Measurements from ENCODE around the gene MED9. TPM values are rescaled to one million over a fixed set of nuclear protein-coding genes. Genes with fewer than 3 reads are reported as not detected.

The MED9 gene
- polyA plus RNA-seq, 1 of the 3 experiments (the other 2 are of a cell fraction): 10.1 TPM

DNA sequence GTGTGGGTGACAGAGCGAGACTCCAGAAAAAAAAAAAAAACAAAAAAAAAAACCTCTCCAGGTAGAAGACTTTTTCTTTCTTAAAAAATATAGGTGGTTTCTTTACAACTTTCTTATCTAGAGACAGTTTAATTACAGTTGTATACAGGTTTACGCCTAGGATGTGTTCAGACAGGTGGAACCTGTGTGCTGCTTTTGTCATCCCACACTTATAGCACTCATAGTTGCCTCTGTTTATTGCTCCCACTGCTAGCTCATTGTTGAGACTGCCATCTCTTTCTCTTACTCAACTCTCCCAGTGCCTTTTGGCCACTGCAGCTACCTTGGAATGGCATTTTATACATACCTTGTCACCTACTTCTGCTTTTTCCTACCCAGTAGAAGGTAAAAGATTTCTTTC lies 19.1 kb upstream of the MED9 start (continued):
- TF ChIP-seq GABPA (IDR thresholded peaks at IDR 0.05; ENCODE audit: low read depth): no peak
- no peak for TF ChIP-seq POLR2AphosphoS5 (IDR thresholded peaks at IDR 0.05; ENCODE audit: low read depth, low read length)

GRCh38 chr17:17460038-17460437 lies 16.8 kb upstream of the MED9 start:
- POLR2A ChIA-PET: no interaction called here
- Histone ChIP-seq H2AFZ (ENCODE audit: low read depth) (no peak overlapping the region), H3K27me3 (ENCODE audit: insufficient read depth) (peaks cover 4% of the 10 kb centered on the region), H4K20me1 (ENCODE audit: insufficient read depth) (no peaks in the 10 kb centered on the region), H3K4me2 (no peak overlapping the region), H3K36me3 (replicated peaks in 1 of 2; ENCODE audit: control insufficient read depth in 1 of 2, insufficient read depth in 2 of 2, low read length in 1 of 2) (no peaks in the 10 kb centered on the region), H3K79me2 (ENCODE audit: insufficient read depth) (no peaks in the 10 kb centered on the region), H3K9ac (no peak overlapping the region), H3F3A (replicated peaks; ENCODE audit: insufficient read depth) (no peaks in the 10 kb centered on the region), H3K4me3 (ENCODE audit: low read depth in 2 of 2, low read length in 1 of 2) (no peak overlapping the region), H3K9me3 (no peaks in the 10 kb centered on the region), H3K9me2 (no peaks in the 10 kb centered on the region), H3K4me1 (ENCODE audit: control insufficient read depth in 1 of 2, insufficient read depth in 2 of 2, low read depth in 1 of 2, low read length in 1 of 2) (no peaks in the 10 kb centered on the region), H3K27ac (ENCODE audit: low read depth in 2 of 2, low read length in 1 of 2) (no peak overlapping the region)
- DNase-seq: no peak
- 80% methylated on average over 4 of the region's 4 CpGs for WGBS (ENCODE audit: low lambda C conversion rate)
- TF ChIP-seq, protein P1, sequence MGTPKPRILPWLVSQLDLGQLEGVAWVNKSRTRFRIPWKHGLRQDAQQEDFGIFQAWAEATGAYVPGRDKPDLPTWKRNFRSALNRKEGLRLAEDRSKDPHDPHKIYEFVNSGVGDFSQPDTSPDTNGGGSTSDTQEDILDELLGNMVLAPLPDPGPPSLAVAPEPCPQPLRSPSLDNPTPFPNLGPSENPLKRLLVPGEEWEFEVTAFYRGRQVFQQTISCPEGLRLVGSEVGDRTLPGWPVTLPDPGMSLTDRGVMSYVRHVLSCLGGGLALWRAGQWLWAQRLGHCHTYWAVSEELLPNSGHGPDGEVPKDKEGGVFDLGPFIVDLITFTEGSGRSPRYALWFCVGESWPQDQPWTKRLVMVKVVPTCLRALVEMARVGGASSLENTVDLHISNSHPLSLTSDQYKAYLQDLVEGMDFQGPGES (IDR thresholded peaks at IDR 0.05; ENCODE audit: low read depth, low read length): no peak
- no peak for TF ChIP-seq CHD2 (IDR thresholded peaks at IDR 0.05; ENCODE audit: low read length, partially characterized antibody)
- no peak for TF ChIP-seq MEF2A (IDR thresholded peaks at IDR 0.05; ENCODE audit: borderline replicate concordance, low read depth)
- no peak for TF ChIP-seq REST (IDR thresholded peaks at IDR 0.05; ENCODE audit: low read depth, low read length)
- TF ChIP-seq, protein P2, sequence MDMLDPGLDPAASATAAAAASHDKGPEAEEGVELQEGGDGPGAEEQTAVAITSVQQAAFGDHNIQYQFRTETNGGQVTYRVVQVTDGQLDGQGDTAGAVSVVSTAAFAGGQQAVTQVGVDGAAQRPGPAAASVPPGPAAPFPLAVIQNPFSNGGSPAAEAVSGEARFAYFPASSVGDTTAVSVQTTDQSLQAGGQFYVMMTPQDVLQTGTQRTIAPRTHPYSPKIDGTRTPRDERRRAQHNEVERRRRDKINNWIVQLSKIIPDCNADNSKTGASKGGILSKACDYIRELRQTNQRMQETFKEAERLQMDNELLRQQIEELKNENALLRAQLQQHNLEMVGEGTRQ (IDR thresholded peaks at IDR 0.05; ENCODE audit: borderline replicate concordance, low read depth, low read length): no peak
- no peak for TF ChIP-seq NRF1 (IDR thresholded peaks at IDR 0.05; ENCODE audit: low read depth, low read length)
- TF ChIP-seq NFIC (IDR thresholded peaks at IDR 0.05; ENCODE audit: borderline replicate concordance): no peak
- no peak for TF ChIP-seq JUND (IDR thresholded peaks at IDR 0.05)
- no peak for TF ChIP-seq FOXM1 (IDR thresholded peaks at IDR 0.05; ENCODE audit: low read depth)
- no peak for TF ChIP-seq YY1 (IDR thresholded peaks at IDR 0.05; ENCODE audit: low read depth)
- no peak for TF ChIP-seq TAF1 (IDR thresholded peaks at IDR 0.05; ENCODE audit: borderline replicate concordance, low read depth, low read length)
- TF ChIP-seq SIN3A (IDR thresholded peaks at IDR 0.05; ENCODE audit: borderline replicate concordance, low read depth, low read length): no peak
- TF ChIP-seq TEAD4 (IDR thresholded peaks at IDR 0.05; ENCODE audit: borderline replicate concordance, insufficient read depth): no peak
- TF ChIP-seq GATA2 (CRISPR knock-in tag; IDR thresholded peaks at IDR 0.05): no peak
- TF ChIP-seq GABPA (IDR thresholded peaks at IDR 0.05; ENCODE audit: low read depth): no peak
- TF ChIP-seq, protein P3, sequence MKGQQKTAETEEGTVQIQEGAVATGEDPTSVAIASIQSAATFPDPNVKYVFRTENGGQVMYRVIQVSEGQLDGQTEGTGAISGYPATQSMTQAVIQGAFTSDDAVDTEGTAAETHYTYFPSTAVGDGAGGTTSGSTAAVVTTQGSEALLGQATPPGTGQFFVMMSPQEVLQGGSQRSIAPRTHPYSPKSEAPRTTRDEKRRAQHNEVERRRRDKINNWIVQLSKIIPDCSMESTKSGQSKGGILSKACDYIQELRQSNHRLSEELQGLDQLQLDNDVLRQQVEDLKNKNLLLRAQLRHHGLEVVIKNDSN (IDR thresholded peaks at IDR 0.05; ENCODE audit: borderline replicate concordance, low read depth): no peak
- no peak for TF ChIP-seq POLR2AphosphoS5 (IDR thresholded peaks at IDR 0.05; ENCODE audit: low read depth, low read length)
- TF ChIP-seq, protein P4, sequence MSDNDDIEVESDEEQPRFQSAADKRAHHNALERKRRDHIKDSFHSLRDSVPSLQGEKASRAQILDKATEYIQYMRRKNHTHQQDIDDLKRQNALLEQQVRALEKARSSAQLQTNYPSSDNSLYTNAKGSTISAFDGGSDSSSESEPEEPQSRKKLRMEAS (IDR thresholded peaks at IDR 0.05; ENCODE audit: low read depth): no peak
- CTCF ChIA-PET: no interaction called here
